ENCODE measurements around the gene UBASH3A. TPM values are rescaled to one million over a fixed set of nuclear protein-coding genes. Genes with fewer than 3 reads are reported as not detected.

Gene UBASH3A
- total RNA-seq, 4 donors from 2014 or later, result 0.40 TPM; not detected in 3

DNA sequence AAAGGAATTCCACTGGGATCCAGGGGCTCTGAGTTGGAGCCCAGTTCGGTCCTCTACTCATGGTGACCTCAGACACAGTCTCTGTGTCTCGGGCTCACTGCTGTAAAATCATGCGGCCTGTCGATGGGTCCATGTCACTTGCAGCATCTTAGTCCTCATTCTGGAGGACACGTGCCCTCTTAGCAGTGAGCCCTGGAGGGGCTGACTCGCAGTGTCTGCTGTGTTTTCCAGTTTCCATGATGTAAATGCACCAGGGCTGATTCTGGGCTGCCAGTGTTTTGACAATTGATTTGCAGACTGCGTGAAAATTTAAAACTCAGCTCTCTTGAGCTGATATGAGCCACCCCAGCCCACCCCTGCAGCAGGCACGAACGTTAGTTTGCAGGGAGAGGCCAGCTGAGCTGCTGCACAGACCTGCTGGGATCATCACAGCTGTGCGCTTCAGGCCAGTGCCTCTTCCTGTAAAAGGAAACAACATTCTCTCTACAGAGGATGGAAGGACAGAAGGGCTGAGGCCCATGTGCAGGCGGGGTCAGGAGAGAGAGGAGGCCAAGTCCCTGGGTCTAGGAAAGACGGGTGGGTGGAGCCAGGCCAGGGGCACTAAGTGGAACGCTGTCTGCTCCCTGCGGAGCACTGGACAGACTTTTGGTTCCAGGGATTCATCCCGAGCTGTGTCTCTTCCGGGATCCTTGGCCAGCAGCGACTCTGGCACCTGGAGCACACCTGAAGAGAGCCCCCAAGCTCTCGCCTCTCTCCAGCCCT, 49.7 kb downstream of the UBASH3A start:
- H3K27ac ChIP-seq, result no peak overlapping the region
- H3K4me1 ChIP-seq, result no peaks in the 10 kb centered on the region
- no peak for ATAC-seq
- no peaks in the 10 kb centered on the region for H3K36me3 ChIP-seq
- WGBS, 2 donors (ENCODE audit: low coverage in 1 of 2), result 37 to 53% methylated on average over 7 to 10 of the region's 18 CpGs
- TF ChIP-seq EP300 (IDR thresholded peaks at IDR 0.05), result no peak
- TF ChIP-seq, protein P1, sequence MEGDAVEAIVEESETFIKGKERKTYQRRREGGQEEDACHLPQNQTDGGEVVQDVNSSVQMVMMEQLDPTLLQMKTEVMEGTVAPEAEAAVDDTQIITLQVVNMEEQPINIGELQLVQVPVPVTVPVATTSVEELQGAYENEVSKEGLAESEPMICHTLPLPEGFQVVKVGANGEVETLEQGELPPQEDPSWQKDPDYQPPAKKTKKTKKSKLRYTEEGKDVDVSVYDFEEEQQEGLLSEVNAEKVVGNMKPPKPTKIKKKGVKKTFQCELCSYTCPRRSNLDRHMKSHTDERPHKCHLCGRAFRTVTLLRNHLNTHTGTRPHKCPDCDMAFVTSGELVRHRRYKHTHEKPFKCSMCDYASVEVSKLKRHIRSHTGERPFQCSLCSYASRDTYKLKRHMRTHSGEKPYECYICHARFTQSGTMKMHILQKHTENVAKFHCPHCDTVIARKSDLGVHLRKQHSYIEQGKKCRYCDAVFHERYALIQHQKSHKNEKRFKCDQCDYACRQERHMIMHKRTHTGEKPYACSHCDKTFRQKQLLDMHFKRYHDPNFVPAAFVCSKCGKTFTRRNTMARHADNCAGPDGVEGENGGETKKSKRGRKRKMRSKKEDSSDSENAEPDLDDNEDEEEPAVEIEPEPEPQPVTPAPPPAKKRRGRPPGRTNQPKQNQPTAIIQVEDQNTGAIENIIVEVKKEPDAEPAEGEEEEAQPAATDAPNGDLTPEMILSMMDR (IDR thresholded peaks at IDR 0.05), result no peak
- TF ChIP-seq POLR2A (IDR thresholded peaks at IDR 0.05), result no peak
- no peak for TF ChIP-seq POLR2AphosphoS5 (IDR thresholded peaks at IDR 0.05)
- H3K9me3 ChIP-seq, result no peaks in the 10 kb centered on the region
- H3K4me3 ChIP-seq, result no peak overlapping the region
- peaks cover 45% of the 10 kb centered on the region for H3K27me3 ChIP-seq

DNA sequence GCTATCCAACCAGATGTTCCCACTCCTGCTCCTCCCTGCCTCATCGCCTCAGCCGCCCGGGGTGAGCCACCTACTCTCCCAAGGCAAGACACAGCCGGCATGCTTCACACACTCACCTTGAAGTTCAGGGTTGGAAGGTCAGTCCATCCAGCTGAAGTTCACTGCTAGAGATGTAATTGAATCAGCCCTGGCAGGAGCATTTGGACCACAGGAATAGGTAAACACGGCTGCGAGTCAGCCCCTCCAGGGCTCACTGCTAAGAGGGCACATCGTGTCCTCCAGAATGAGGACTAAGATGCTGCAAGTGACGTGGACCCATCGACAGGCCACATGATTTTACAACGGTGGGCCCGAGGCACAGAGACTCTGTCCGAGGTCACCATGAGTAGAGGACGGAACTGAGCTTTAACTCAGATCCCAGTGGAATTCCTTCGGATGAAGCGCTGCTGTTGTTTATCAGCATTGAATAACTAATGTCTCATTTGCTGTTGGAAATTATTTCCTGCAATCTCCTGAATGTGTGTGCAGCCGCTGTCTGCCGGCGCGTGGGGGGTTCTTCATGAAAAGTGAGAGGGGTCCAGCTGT, 50.4 kb downstream of the UBASH3A start:
- Histone ChIP-seq H3K27me3 (peaks cover 39% of the 10 kb centered on the region), H3K9me3 (no peaks in the 10 kb centered on the region), H3K36me3 (no peaks in the 10 kb centered on the region), H3K4me3 (no peak overlapping the region), H3K27ac (no peak overlapping the region), H3K4me1 (no peaks in the 10 kb centered on the region)
- WGBS, 2 donors (ENCODE audit: low coverage in 1 of 2), result 40 to 81% methylated on average over 2 to 11 of the region's 19 CpGs
- ATAC-seq, result no peak
- no peak for TF ChIP-seq EP300 (IDR thresholded peaks at IDR 0.05)
- TF ChIP-seq, protein P1 (IDR thresholded peaks at IDR 0.05), result no peak
- no peak for TF ChIP-seq POLR2A (IDR thresholded peaks at IDR 0.05)
- TF ChIP-seq POLR2AphosphoS5 (IDR thresholded peaks at IDR 0.05), result no peak

DNA sequence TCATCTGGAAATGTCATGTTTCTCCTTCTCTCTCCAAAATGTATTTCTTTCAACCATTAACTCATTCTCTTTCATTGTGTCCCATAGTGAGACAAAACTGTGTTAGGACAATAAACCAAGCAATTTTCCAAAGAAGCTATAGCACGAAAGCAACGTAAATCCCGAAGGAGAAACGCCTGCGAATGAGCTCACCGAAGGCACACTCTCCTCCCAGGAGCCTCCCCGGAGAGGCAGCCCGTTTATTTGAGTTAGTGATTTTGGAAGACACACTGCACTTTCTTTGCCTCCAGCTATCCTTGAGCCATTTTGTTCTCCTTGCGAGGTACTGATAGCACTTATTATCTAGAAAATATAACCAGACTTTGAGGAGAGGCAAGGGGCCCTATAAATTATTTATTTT, 51.1 kb downstream of the UBASH3A start:
- Histone ChIP-seq H3K36me3 (no peaks in the 10 kb centered on the region), H3K9me3 (no peaks in the 10 kb centered on the region), H3K27me3 (peaks cover 39% of the 10 kb centered on the region), H3K4me1 (no peaks in the 10 kb centered on the region), H3K27ac (no peak overlapping the region), H3K4me3 (no peak overlapping the region)
- TF ChIP-seq POLR2A (IDR thresholded peaks at IDR 0.05), result no peak
- TF ChIP-seq, protein P1 (IDR thresholded peaks at IDR 0.05), result no peak
- TF ChIP-seq EP300 (IDR thresholded peaks at IDR 0.05), result no peak
- TF ChIP-seq POLR2AphosphoS5 (IDR thresholded peaks at IDR 0.05), result no peak
- WGBS, 2 donors (ENCODE audit: low coverage in 1 of 2), result 29 to 61% methylated on average over 9 of the region's 9 CpGs
- no peak for ATAC-seq

DNA sequence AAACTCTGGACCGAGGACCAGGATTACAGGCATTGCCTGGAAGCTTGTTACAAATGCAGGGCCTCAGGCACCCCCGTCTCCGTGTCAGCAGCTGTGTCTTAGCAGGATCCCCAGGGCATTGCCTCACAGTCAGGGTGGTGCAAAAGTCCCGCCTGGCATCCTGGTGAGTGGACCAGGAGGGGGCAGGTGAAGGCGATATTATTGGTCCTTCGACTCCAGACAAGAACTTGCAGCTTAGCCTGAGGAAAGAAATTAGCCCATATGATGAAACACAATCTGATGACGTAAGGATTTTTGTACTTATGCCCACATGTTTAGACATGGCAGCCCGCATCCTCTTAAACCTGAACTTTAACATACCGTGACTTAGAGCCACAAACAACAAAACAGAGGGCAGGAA, 51.5 kb downstream of the UBASH3A start:
- Histone ChIP-seq H3K27me3 (peaks cover 39% of the 10 kb centered on the region), H3K36me3 (no peaks in the 10 kb centered on the region), H3K4me1 (no peaks in the 10 kb centered on the region), H3K9me3 (no peaks in the 10 kb centered on the region), H3K4me3 (no peak overlapping the region), H3K27ac (no peak overlapping the region)
- TF ChIP-seq POLR2AphosphoS5 (IDR thresholded peaks at IDR 0.05) (no peak), POLR2A (IDR thresholded peaks at IDR 0.05) (no peak), EP300 (IDR thresholded peaks at IDR 0.05) (no peak)
- TF ChIP-seq, protein P1 (IDR thresholded peaks at IDR 0.05), result no peak
- 60 to 74% methylated on average over 2 to 4 of the region's 9 CpGs for WGBS, 2 donors (ENCODE audit: low coverage in 1 of 2)
- ATAC-seq, result no peak
